ENCODE data around the gene LARP4. TPM values are rescaled to one million over a fixed set of nuclear protein-coding genes. Genes with fewer than 3 reads are reported as not detected.

Gene LARP4
- 32.9 and 35.0 TPM in 2 replicates for total RNA-seq (2014; rRNA removed; shearing (Covaris generic))
- 69.6 and 84.1 TPM in 2 replicates for total RNA-seq (2022)
- Bru-seq, nascent RNA = percentile 88 among the genes with signal in this experiment
- BruChase-seq, experiment 1, labeled RNA remaining after a 6-hour chase = percentile 90 among the genes with signal in this experiment
- percentile 95 among the genes with signal in this experiment for BruChase-seq, experiment 2, labeled RNA remaining after a 2-hour chase
- long read RNA-seq, full-length matches to known transcripts = 17 of 62 reads
- long read RNA-seq, partial matches to known transcripts = 9 of 62 reads
- long read RNA-seq, other reads (novel, unspliced or antisense) = 36 of 62 reads

- Histone ChIP-seq H3K9me3 (ENCODE audit: low read length) (no peaks in the 10 kb centered on the region), H3K79me2 (ENCODE audit: insufficient read depth, low read depth, low read length) (peaks cover 50% of the 10 kb centered on the region), H3K36me3 (ENCODE audit: insufficient read depth, low read length) (peaks cover 12% of the 10 kb centered on the region), H3K4me2 (ENCODE audit: low read length) (peak within 1 kb of the TSS; percentile 86), H3K4me1 (ENCODE audit: insufficient read depth, low read length, poor library complexity, severe bottlenecking) (peaks cover 12% of the 10 kb centered on the region), H3K4me3 (ENCODE audit: low read depth, low read length, poor library complexity, severe bottlenecking) (peak within 1 kb of the TSS; percentile 85), H3K9me2 (ENCODE audit: insufficient read depth, low read length) (no peaks in the 10 kb centered on the region), H2AFZ (ENCODE audit: low read length) (peak within 1 kb of the TSS; percentile 91), H3K27ac (ENCODE audit: low read depth, low read length, poor library complexity, severe bottlenecking) (peak within 1 kb of the TSS; percentile 81), H4K20me1 (ENCODE audit: insufficient read depth, low read length) (peaks cover 22% of the 10 kb centered on the region)
- TF ChIP-seq EZH2phosphoT487 (IDR thresholded peaks at IDR 0.05; ENCODE audit: borderline replicate concordance, low read depth, low read length) (no peak), CTCF (conservative IDR thresholded peaks at IDR 0.05; ENCODE audit: low read length) (no peak)
- DNase-seq (ENCODE audit: low spot score) = peak; percentile 96
- intact Hi-C loops (cut with micrococcal nuclease; ENCODE audit: unreplicated experiment) = loop anchor here (1.0 to 5.0 kb wide), 2 partner anchors 179 to 316 kb away; partner anchors contain the start of gene SMARCD1
- CTCF ChIA-PET (ENCODE audit: unreplicated experiment) = no interaction called here
- POLR2A ChIA-PET = interaction anchor here (0.5 to 1.3 kb wide), 3 partner anchors 27 to 64 kb away, joined by 3 to 5 read pairs (median 3); no protein-coding TSS in a partner anchor
- no TSS peak for BruUV-seq (replicated peaks)
These were observed at the start of gene LARP4 for GRCh38 chr12:50400638-50401499. TSS of gene LARP4 (plus strand) at chr12:50400885. CDS start at chr12:50401011, 126 bp downstream.

DNA sequence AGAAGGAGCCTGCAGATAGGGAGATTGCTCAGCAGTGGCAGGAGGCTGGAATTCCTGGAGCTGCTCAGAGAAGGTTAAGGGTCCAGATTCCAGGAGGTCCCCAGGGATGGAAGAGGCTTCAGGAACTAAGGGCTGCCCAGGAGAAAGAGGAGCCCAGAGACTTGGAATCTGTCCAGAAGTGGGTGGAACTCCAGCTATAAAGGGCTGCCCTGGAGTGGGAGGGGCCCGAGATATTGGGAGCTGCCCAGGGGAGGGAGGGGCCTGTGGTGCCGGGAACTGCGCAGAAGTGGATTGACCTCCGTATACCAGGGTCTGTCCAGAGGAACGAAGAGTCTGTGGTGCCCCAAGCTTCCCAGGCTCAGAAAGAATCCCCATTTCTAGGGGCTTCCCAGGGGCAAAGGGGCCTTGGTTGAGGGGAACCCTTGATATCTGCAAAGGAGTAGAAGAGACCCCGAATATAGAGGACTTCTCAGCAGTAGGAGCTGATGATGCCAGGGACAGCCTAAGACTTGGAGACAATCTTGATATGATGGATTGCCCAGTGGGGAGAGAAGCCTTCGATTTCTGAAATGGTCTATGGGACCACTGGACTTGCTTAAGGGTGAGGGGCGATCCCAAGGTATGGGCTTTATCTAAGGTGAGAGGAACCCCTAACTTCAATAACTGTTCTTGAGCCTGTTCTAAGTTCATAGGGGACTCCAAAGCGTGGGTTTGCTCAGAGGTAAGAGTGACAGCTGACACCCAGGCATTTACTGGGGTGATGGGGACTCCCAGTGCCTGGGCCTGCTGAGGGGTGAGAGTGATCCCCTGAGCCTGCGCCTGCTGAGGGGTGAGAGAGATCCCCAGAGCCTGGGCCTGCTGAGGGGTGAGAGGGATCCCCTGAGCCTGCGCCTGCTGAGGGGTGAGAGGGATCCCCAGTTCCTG lies 49.3 kb upstream of the LARP4 start:
- no TSS peak for BruUV-seq (replicated peaks)
- CTCF ChIA-PET (ENCODE audit: unreplicated experiment) = no interaction called here

More for the DNA sequence above, 49.3 kb upstream of the LARP4 start:
- H3K4me3 ChIP-seq (ENCODE audit: low read depth, low read length, poor library complexity, severe bottlenecking) = no peak overlapping the region
- H3K27ac ChIP-seq (ENCODE audit: low read depth, low read length, poor library complexity, severe bottlenecking) = no peak overlapping the region
- no peak overlapping the region for H3K4me2 ChIP-seq (ENCODE audit: low read length)
- H4K20me1 ChIP-seq (ENCODE audit: insufficient read depth, low read length) = no peaks in the 10 kb centered on the region
- POLR2A ChIA-PET = no interaction called here
- H2AFZ ChIP-seq (ENCODE audit: low read length) = no peak overlapping the region
- no peaks in the 10 kb centered on the region for H3K9me3 ChIP-seq (ENCODE audit: low read length)
- TF ChIP-seq CTCF (conservative IDR thresholded peaks at IDR 0.05; ENCODE audit: low read length) = no peak
- TF ChIP-seq EZH2phosphoT487 (IDR thresholded peaks at IDR 0.05; ENCODE audit: borderline replicate concordance, low read depth, low read length) = no peak
- no peak for DNase-seq (ENCODE audit: low spot score)
- no peaks in the 10 kb centered on the region for H3K79me2 ChIP-seq (ENCODE audit: insufficient read depth, low read depth, low read length)
- no peaks in the 10 kb centered on the region for H3K9me2 ChIP-seq (ENCODE audit: insufficient read depth, low read length)
- no peaks in the 10 kb centered on the region for H3K36me3 ChIP-seq (ENCODE audit: insufficient read depth, low read length)
- intact Hi-C loops (cut with micrococcal nuclease; ENCODE audit: unreplicated experiment) = no loop called here
- no peaks in the 10 kb centered on the region for H3K4me1 ChIP-seq (ENCODE audit: insufficient read depth, low read length, poor library complexity, severe bottlenecking)
